GOT3 (cell line): ENCODE results near the gene ONECUT3.

ENCODE experiments used
- DNase-seq: peaks from one replicate; lab custom pipeline; 2025; ENCODE audit warnings: mixed read lengths; lab: John Stamatoyannopoulos, UW

ONECUT3 gene

DNA sequence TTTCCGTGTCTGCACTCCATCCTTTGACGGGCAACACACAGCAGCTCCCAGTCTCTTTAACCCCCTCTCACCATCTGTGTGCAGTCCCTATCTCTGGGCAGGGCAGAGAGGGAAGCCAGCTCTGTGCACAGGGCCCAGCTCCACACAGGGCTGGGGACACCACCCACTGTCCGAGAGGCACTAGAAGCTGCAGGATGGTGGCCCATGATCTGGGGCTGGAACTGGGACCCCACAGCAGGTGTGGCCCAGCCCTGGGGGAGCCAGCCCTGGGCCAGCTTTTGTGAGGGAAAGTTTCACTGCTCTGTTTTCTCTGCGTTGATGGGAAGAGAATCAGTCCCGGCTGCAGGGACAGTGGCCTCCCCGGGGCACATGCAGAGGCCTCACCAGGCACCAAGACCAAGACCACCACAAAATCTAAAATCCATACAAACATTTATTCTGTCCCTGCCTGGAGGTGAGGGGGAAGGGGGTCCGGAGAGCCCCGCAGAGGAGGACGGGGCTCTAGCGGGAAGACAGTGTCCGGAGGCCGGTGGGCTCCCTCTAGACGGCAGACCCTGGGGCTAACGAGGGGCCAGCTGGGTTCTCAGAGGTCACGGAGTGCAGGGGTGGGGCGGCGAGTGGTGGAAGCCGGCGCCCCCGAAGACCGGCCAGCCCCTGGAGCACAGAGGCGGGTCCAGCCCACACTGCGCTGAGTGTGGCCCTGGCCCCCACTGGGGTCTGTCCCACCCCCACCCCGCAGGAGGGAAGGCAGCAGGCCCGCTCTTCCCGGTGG is 61.7 kb downstream of the ONECUT3 start:
- DNase-seq: no peak

DNA sequence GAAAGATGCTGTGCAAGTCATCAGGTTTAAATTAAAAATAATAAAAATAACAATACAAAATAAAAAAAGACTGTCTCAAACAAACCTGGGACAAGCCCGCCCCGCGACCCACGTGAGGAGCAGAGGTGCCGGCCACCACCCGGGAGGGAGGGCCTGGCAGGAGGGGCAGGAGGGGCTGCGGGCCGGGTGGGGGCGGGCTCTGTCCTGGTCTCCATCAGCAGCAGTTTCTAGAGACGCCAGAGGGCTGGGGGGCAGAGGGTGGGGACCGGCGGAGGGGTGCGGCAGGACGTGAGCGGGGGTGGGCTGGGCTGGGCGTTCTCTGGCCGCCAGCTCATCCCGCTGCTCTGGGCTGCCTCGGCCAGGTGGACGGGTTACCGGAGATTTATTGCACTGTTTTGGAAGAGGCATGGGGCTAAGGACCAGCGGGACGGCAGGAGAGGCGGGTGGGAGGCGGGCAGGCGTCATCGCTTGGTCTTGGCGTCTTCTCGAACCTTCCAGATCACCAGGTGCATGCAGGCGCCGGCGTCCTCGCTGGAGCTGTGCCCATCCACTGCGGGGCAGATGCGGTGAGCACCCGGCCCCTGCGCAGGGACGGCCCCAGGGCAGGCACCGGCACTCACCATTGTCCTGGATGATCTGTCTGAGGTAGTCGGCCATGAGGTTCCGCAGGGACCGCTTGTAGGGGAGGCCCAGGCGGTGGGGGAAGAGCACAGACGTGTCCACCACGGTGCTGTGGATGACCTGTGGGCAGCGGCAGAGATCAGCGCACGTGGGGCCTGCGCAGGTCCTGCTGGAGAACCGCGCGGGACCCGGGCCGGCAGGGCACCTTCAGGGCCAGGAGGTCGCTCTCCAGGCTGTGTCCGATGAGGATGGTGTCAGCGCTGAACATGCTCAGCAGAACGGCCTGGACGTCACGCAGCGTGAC is 62.6 kb downstream of the ONECUT3 start:
- no peak for DNase-seq

- no peak for DNase-seq
These were observed 63.4 kb downstream of the ONECUT3 start for GRCh38 chr19:1816530-1817298.

DNA sequence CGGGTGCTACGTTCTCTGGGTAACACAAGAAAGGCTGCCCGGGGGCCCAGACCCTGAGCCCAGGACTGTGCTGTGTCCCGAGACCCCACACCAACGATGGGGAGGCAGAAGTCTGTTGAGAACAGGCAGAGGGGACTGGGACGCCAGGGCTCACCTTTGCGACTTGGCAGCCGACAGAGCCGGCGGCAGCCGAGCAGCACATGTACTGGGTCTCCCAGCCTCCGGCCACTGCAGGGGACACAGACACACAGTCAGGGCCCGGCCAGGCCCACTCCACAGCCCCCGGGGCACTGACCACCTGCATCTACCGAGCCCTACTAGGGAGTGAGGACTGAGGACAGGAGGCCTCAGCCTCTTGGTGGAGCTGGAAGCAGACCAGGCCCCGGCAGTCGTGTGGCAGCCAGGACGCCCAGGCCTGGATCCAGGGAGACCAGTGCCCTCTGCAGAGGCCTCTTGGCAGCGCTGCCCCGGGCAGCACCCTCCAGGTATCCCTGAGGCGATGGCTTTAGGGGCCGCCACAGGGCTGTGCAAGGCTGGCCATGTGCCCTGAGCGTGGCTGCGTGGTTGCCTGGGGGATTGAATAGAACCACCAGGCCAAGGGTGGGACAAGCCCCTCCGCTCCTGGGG is 64.4 kb downstream of the ONECUT3 start:
- DNase-seq: no peak

DNA sequence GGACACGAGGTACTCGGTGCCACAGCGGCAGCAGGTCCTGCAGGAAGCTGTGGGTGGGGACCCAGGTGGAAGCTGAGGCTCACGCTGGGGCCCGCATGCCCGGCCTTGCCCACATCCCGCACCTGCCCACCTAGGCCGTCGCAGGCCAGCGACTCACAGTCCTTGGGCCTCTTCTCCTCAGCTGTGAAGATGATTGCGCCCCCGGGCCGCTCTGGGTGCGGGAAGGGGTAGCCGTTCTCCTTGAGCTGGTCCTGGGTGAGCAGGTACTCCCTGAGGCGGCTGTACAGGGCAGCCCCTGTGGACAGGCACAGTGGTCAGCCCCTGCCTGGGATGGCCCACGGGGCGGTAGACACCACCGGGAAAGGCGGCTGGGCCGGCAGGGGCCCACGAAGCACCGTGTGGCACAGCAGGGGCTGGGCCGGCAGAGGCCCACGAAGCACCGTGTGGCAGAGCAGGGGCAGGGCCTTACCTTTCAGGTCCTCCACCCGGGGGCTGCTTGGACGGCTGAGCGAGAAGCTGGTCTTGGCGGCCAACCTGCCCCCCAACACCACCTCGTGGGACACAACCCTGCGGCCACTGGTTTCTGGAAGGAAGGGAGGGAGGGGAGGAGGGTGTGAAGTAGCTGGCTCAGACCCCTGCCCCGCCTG is 65.4 kb downstream of the ONECUT3 start:
- DNase-seq: no peak

- no peak for DNase-seq
These were observed 66.3 kb downstream of the ONECUT3 start for GRCh38 chr19:1819341-1820255.

- no peak for DNase-seq
These were observed 68.9 kb downstream of the ONECUT3 start for GRCh38 chr19:1822210-1822609.

GRCh38 chr19:1823020-1823419 is 69.7 kb downstream of the ONECUT3 start:
- DNase-seq: no peak

GRCh38 chr19:1823539-1824251 is 70.4 kb downstream of the ONECUT3 start:
- DNase-seq: no peak

- no peak for DNase-seq
These were observed 70.9 kb downstream of the ONECUT3 start for GRCh38 chr19:1824252-1824622.

DNA sequence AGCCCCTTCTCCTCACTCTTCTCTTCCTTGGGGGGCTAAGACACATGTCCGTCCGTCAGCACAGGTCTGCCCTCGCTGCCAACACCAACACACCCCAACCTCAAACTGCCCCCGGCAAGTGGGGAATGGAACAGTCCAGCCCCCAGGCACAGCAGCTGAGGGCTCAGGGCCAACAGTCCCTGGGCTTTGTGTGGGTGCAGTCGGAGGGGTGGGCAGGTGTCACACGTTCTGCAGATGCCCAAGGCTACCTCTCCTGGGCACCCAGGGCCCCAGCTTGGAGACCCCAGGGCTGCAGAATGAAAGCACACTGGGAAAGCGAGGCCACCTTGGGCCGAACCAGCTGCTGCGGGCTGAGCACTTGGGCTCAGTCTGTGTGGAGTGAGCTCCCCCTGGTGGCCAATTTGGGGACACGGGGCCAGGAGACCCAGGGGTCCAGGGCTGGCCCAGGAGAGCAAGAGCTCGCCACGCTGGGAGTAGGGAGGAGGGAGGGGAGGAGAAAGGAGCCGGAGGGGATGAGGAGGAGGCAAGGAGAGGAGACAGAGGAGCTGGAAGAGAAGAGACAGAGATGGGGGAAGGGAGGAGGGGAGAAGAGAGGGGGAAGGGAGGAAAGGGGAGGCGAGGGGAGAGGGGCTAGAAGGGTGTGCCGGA is 72.7 kb downstream of the ONECUT3 start:
- DNase-seq: no peak

- DNase-seq: no peak
These were observed 73.5 kb downstream of the ONECUT3 start for GRCh38 chr19:1826557-1827521.

DNA sequence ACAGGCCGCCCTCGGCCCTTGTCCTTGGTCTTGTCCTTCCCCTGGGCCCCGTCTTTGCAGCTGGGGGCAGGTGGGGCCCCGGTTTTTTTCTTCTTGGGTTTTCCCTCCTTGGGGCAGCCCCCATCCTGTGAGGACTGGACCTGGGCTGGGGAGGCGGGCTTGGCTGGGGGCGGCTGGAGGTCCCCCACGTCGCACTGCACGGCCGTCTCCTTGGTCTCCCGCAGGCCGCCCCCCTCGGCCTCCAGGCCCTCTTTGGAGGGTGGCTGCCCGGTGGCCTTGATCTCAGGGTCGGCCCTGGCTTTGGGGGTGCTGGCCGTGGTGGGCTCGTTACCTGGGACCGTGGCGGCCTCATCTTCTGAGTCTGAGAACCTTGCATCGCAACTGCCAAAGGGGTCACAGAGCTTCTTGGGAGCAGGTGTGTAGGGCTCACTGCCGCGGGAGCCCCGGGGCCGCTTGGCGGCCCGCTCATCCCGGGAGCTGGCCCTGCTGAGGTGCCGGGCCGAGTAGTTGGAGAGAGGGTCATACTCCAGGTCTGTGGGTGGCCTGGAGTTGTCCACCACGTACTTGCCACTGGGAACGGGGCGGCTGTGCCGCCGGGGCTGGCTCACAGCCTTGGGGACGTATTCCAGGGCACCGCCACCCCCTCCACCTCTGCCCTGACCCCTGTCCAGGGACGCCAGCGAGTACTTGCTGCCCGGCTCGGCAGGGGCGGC is 74.4 kb downstream of the ONECUT3 start:
- DNase-seq: no peak

GRCh38 chr19:1828279-1829238 is 75.3 kb downstream of the ONECUT3 start:
- DNase-seq: no peak

DNA sequence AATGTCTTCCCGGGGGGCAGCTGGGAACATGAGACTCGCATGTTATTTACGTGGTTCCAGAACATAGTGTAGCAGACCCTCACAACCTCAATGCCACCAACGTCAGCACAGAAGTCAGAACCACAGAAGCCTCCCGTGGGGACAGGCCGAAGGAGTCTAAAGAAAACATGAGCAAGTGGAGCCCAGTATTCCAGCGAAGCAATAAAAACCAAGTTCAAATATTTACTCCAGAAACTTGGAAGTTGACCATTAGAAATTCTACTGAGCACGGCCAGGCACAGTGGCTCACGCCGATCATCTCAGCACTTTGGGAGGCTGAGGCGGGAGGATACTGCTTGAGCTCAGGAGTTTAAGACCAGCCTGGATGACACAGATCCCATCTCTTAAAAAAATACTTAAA is 76.7 kb downstream of the ONECUT3 start:
- DNase-seq: no peak

DNA sequence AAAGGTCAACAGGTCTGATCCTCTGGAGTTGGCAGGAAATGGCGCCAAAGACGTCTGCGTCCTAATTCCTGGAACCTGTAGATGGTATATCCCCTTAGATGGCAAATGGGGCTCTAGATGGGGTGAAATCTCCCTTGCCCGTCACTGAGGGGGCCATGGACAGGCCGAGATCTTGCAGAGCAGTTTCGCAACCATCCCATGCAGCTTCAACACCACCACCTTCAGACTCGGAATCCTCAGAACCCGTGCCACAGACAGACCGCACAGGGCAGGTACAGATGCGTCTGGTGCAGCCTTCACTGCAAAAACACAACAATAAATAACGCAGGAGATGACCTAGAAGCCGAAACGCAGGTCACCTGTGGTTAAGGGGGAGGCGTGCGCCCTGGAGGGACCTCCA is 77.3 kb downstream of the ONECUT3 start:
- no peak for DNase-seq
